Liver (tissue), 9 donors: ENCODE measurements around the gene THAP9. TPM values are rescaled to one million over a fixed set of nuclear protein-coding genes. Genes with fewer than 3 reads are reported as not detected.

Experiments
- DNase-seq: peaks from one replicate; pipeline ENCODE4 v3.0.0-alpha.2; 2017; ENCODE audit warnings: low spot score
- H3K27ac ChIP-seq, 2 donors: one replicate each; pipeline ENCODE4 v1.7.0; 2013; ENCODE audit warnings: inconsistent platforms in 2 of 2, low read length in 2 of 2, control low read depth in 1 of 2, low read depth in 1 of 2, mild to moderate bottlenecking in 1 of 2
- H3K27me3 ChIP-seq, 4 donors: one replicate each; pipeline versions ENCODE4 v1.6.1 to v1.7.0; 2013; ENCODE audit warnings: low read length in 3 of 4, inconsistent platforms in 1 of 4, mild to moderate bottlenecking in 1 of 4, moderate library complexity in 1 of 4; ENCODE audit not compliant: control insufficient read depth in 4 of 4, insufficient read depth in 4 of 4
- H3K36me3 ChIP-seq, 4 donors: one replicate each; pipeline versions ENCODE4 v1.6.1 to v1.7.0; 2013; ENCODE audit warnings: low read length in 3 of 4, mild to moderate bottlenecking in 3 of 4, low read depth in 1 of 4, moderate library complexity in 1 of 4; ENCODE audit not compliant: control insufficient read depth in 4 of 4, insufficient read depth in 3 of 4
- H3K4me1 ChIP-seq, 4 donors: one replicate each; pipeline versions ENCODE4 v1.6.1 to v1.7.0; 2013; ENCODE audit warnings: low read length in 3 of 4, mild to moderate bottlenecking in 3 of 4, moderate library complexity in 1 of 4; ENCODE audit not compliant: control insufficient read depth in 4 of 4, insufficient read depth in 4 of 4
- H3K4me3 ChIP-seq, 3 donors: one replicate each; pipeline versions ENCODE4 v1.6.1 to v1.7.0; 2013; ENCODE audit warnings: low read length in 3 of 3, control low read depth in 1 of 3, low read depth in 1 of 3, mild to moderate bottlenecking in 1 of 3
- H3K9ac ChIP-seq, 2 donors: one replicate each; pipeline ENCODE4 v1.7.0; 2013; ENCODE audit warnings: low read length in 2 of 2, mild to moderate bottlenecking in 2 of 2, moderate library complexity in 2 of 2, control low read depth in 1 of 2, low read depth in 1 of 2
- H3K9me3 ChIP-seq, 4 donors: one replicate each; pipeline versions ENCODE4 v1.6.1 to v1.7.0; 2013; ENCODE audit warnings: low read length in 3 of 4; ENCODE audit not compliant: control insufficient read depth in 4 of 4
- EGR1 ChIP-seq, 2 donors: IDR thresholded peaks; 2 replicates each; pipeline ENCODE4 v1.6.1; 2016 to 2018; ENCODE audit warnings: antibody characterized with exemption in 2 of 2, low read depth in 2 of 2
- FOXA1 ChIP-seq: IDR thresholded peaks from 2 replicates; pipeline ENCODE4 v1.6.1; 2016; ENCODE audit warnings: antibody characterized with exemption
- FOXA2 ChIP-seq: IDR thresholded peaks from 2 replicates; pipeline ENCODE4 v1.6.1; 2016; ENCODE audit warnings: antibody characterized with exemption
- GABPA ChIP-seq, 2 donors: IDR thresholded peaks in 1 of 2; conservative IDR thresholded peaks in 1 of 2; 2 replicates each; pipeline ENCODE4 v1.6.1; 2016; ENCODE audit warnings: antibody characterized with exemption in 2 of 2, mild to moderate bottlenecking in 1 of 2, moderate library complexity in 1 of 2
- HNF4A ChIP-seq, 2 donors: conservative IDR thresholded peaks; 2 replicates each; pipeline ENCODE4 v1.6.1; 2016; ENCODE audit warnings: antibody characterized with exemption in 2 of 2, mild to moderate bottlenecking in 2 of 2
- HNF4G ChIP-seq: IDR thresholded peaks from 2 replicates; pipeline ENCODE4 v1.6.1; 2016; ENCODE audit warnings: antibody characterized with exemption
- JUND ChIP-seq, 2 donors: IDR thresholded peaks; 2 replicates each; pipeline ENCODE4 v1.6.1; 2016; ENCODE audit warnings: antibody characterized with exemption in 2 of 2
- MAX ChIP-seq: IDR thresholded peaks from 2 replicates; pipeline ENCODE4 v1.6.1; 2016; ENCODE audit warnings: antibody characterized with exemption
- NR2F2 ChIP-seq: IDR thresholded peaks from 2 replicates; pipeline ENCODE4 v1.6.1; 2016; ENCODE audit warnings: antibody characterized with exemption
- RAD21 ChIP-seq, 2 donors: IDR thresholded peaks; 2 replicates each; pipeline ENCODE4 v1.6.1; 2016; ENCODE audit warnings: antibody characterized with exemption in 2 of 2, mild to moderate bottlenecking in 2 of 2
- REST ChIP-seq: IDR thresholded peaks from 2 replicates; pipeline ENCODE4 v1.6.1; 2016; ENCODE audit warnings: antibody characterized with exemption, mild to moderate bottlenecking
- RXRA ChIP-seq, 2 donors: IDR thresholded peaks; 2 replicates each; pipeline ENCODE4 v1.6.1; 2017 to 2018; ENCODE audit warnings: antibody characterized with exemption in 2 of 2, mild to moderate bottlenecking in 1 of 2
- SP1 ChIP-seq: IDR thresholded peaks from 2 replicates; pipeline ENCODE4 v1.6.1; 2018; ENCODE audit warnings: antibody characterized with exemption, mild to moderate bottlenecking
- TAF1 ChIP-seq: conservative IDR thresholded peaks from 2 replicates; pipeline ENCODE4 v1.6.1; 2016; ENCODE audit warnings: antibody characterized with exemption, mild to moderate bottlenecking
- YY1 ChIP-seq: IDR thresholded peaks from 2 replicates; pipeline ENCODE4 v1.6.1; 2016; ENCODE audit warnings: antibody characterized with exemption, mild to moderate bottlenecking
- ZBTB33 ChIP-seq: IDR thresholded peaks from 2 replicates; pipeline ENCODE4 v1.6.1; 2016; ENCODE audit warnings: antibody characterized with exemption
- WGBS: extraction: QIAGEN DNeasy Blood & Tissue Kit; methylation state at CpG from one replicate; pipeline ENCODE4 v1.1.7; 2013; 5-methylcytosine and 5-hydroxymethylcytosine counted together
- polyA plus RNA-seq, 2 donors: library from polyadenylated mRNA; stranded (reverse) in 1 of 2; unstranded in 1 of 2; fragments of 200-250 nt in 1 of 2; fragments of >200 nt in 1 of 2; fragmentation: Nextera tagmentation in 1 of 2; extraction: Ambion mirVana in 1 of 2; gene quantifications; one replicate each; pipeline versions ENCODE4 v1.2.1 to v1.2.3, GENCODE V29; 2013 to 2015
- total RNA-seq, 2 donors: library from RNA; depleted of rRNA; stranded (reverse); fragments of >200 nt; gene quantifications; one replicate each; pipeline ENCODE4 v1.2.3, GENCODE V29; 2014
- TF ChIP-seq, protein P1 (sequence below): IDR thresholded peaks from 2 replicates; pipeline ENCODE4 v1.6.1; 2016; ENCODE audit warnings: antibody characterized with exemption
- TF ChIP-seq, protein P2 (sequence below): fragments of 150-350 bp; IDR thresholded peaks from 2 replicates; pipeline ENCODE4 v1.5.1; 2017; ENCODE audit warnings: improper control_type of control experiment, low read depth, low read length; ENCODE audit not compliant: missing input control
- donor health status: healthy.
- donor health status: healthy.
- donor health status: healthy.
- donor health status: healthy.
- donor health status: healthy.

Gene THAP9
- total and polyA plus RNA-seq, 4 donors = 1.1 to 5.9 (median 3.4) TPM

- Histone ChIP-seq H3K27me3 (no peaks in the 10 kb centered on the region), H3K27ac (no peak overlapping the region), H3K4me1 (peaks cover 0 to 2% (median 0%) of the 10 kb centered on the region in 4 donors), H3K9me3 (no peaks in the 10 kb centered on the region), H3K4me3 (no peak overlapping the region), H3K9ac (no peak overlapping the region), H3K36me3 (no peaks in the 10 kb centered on the region)
- no peak for DNase-seq
- 94% methylated on average over 1 of the region's 1 CpG for WGBS
- TF ChIP-seq RXRA (IDR thresholded peaks at IDR 0.05) = no peak
- no peak for TF ChIP-seq REST
- TF ChIP-seq RAD21 (IDR thresholded peaks at IDR 0.05) = no peak
- no peak for TF ChIP-seq MAX
- no peak for TF ChIP-seq FOXA1
- TF ChIP-seq JUND (IDR thresholded peaks at IDR 0.05) = no peak
- TF ChIP-seq SP1 = no peak
- TF ChIP-seq, protein P1, sequence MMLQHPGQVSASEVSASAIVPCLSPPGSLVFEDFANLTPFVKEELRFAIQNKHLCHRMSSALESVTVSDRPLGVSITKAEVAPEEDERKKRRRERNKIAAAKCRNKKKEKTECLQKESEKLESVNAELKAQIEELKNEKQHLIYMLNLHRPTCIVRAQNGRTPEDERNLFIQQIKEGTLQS = no peak
- no peak for TF ChIP-seq FOXA2
- TF ChIP-seq YY1 = no peak
- TF ChIP-seq, protein P2, sequence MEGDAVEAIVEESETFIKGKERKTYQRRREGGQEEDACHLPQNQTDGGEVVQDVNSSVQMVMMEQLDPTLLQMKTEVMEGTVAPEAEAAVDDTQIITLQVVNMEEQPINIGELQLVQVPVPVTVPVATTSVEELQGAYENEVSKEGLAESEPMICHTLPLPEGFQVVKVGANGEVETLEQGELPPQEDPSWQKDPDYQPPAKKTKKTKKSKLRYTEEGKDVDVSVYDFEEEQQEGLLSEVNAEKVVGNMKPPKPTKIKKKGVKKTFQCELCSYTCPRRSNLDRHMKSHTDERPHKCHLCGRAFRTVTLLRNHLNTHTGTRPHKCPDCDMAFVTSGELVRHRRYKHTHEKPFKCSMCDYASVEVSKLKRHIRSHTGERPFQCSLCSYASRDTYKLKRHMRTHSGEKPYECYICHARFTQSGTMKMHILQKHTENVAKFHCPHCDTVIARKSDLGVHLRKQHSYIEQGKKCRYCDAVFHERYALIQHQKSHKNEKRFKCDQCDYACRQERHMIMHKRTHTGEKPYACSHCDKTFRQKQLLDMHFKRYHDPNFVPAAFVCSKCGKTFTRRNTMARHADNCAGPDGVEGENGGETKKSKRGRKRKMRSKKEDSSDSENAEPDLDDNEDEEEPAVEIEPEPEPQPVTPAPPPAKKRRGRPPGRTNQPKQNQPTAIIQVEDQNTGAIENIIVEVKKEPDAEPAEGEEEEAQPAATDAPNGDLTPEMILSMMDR = no peak
- TF ChIP-seq HNF4A (conservative IDR thresholded peaks at IDR 0.05) = no peak
- TF ChIP-seq HNF4G = no peak
- no peak for TF ChIP-seq TAF1
- TF ChIP-seq EGR1 (IDR thresholded peaks at IDR 0.05; ENCODE audit: low read depth in 2 of 2) = no peak
- TF ChIP-seq ZBTB33 = no peak
- no peak for TF ChIP-seq NR2F2
- TF ChIP-seq GABPA (IDR thresholded peaks at IDR 0.05 in 1 of 2, conservative IDR thresholded peaks at IDR 0.05 in 1 of 2) = no peak
These were observed 56.5 kb downstream of the THAP9 start for GRCh38 chr4:82957045-82957444.
